Measurements from ENCODE around the gene NAALADL2. TPM values are rescaled to one million over a fixed set of nuclear protein-coding genes. Genes with fewer than 3 reads are reported as not detected.
"Not testable (repeated sequence)": the region's sequence is repeated elsewhere in the genome, so short reads cannot be mapped to it uniquely, and the experiment has no call there.

Gene NAALADL2
- total RNA-seq, 1 donor from 2014 or later, result 2.2 TPM

GRCh38 chr3:175411405-175411804 lies 552.3 kb downstream of the NAALADL2 start:
- intact Hi-C loops (cut with DNase I), result no loop called here

GRCh38 chr3:175411946-175412345 lies 552.8 kb downstream of the NAALADL2 start:
- intact Hi-C loops (cut with DNase I), result no loop called here
- DNase-seq (no peak), ATAC-seq (ENCODE audit: poor library complexity) (no peak)

More at GRCh38 chr3:175411405-175411804, 552.3 kb downstream of the NAALADL2 start:
- no peak for ATAC-seq (ENCODE audit: poor library complexity)
- no peak for DNase-seq

GRCh38 chr3:175413926-175414325 lies 554.8 kb downstream of the NAALADL2 start:
- intact Hi-C loops (cut with DNase I), result no loop called here
- DNase-seq (no peak), ATAC-seq (ENCODE audit: poor library complexity) (no peak)

GRCh38 chr3:175416600-175416999 lies 557.5 kb downstream of the NAALADL2 start:
- no peak for DNase-seq
- intact Hi-C loops (cut with DNase I), result no loop called here
- no peak for ATAC-seq (ENCODE audit: poor library complexity)

- no peak for ATAC-seq (ENCODE audit: poor library complexity)
- intact Hi-C loops (cut with DNase I), result no loop called here
- no peak for DNase-seq
These were observed 558.3 kb downstream of the NAALADL2 start for GRCh38 chr3:175417426-175417825.

GRCh38 chr3:175421902-175422301 lies 562.8 kb downstream of the NAALADL2 start:
- intact Hi-C loops (cut with DNase I), result no loop called here
- no peak for ATAC-seq (ENCODE audit: poor library complexity)

GRCh38 chr3:175422744-175423143 lies 563.6 kb downstream of the NAALADL2 start:
- DNase-seq, result no peak
- intact Hi-C loops (cut with DNase I), result no loop called here
- no peak for ATAC-seq (ENCODE audit: poor library complexity)

More at GRCh38 chr3:175421902-175422301, 562.8 kb downstream of the NAALADL2 start:
- DNase-seq, result no peak

GRCh38 chr3:175423848-175424247 lies 564.7 kb downstream of the NAALADL2 start:
- ATAC-seq (ENCODE audit: poor library complexity); intact Hi-C loops (cut with DNase I); DNase-seq: not testable (repeated sequence)

GRCh38 chr3:175426805-175427204 lies 567.7 kb downstream of the NAALADL2 start:
- ATAC-seq (ENCODE audit: poor library complexity) (no peak), DNase-seq (no peak)
- intact Hi-C loops (cut with DNase I), result no loop called here

GRCh38 chr3:175428466-175428865 lies 569.3 kb downstream of the NAALADL2 start:
- intact Hi-C loops (cut with DNase I), result no loop called here
- DNase-seq (no peak), ATAC-seq (ENCODE audit: poor library complexity) (no peak)

GRCh38 chr3:175430983-175431773 lies 572.0 kb downstream of the NAALADL2 start:
- peak; percentile 48 for ATAC-seq (ENCODE audit: poor library complexity)
- no peak for DNase-seq
- intact Hi-C loops (cut with DNase I), result no loop called here

GRCh38 chr3:175432376-175433025 lies 573.4 kb downstream of the NAALADL2 start:
- ATAC-seq (ENCODE audit: poor library complexity), result no peak
- no peak for DNase-seq
- intact Hi-C loops (cut with DNase I), result no loop called here

GRCh38 chr3:175433026-175433674 lies 574.0 kb downstream of the NAALADL2 start:
- intact Hi-C loops (cut with DNase I), result no loop called here
- ATAC-seq (ENCODE audit: poor library complexity), result no peak
- no peak for DNase-seq

- intact Hi-C loops (cut with DNase I), result no loop called here
- DNase-seq, result no peak
- ATAC-seq (ENCODE audit: poor library complexity), result no peak
These were observed 575.4 kb downstream of the NAALADL2 start for GRCh38 chr3:175434561-175434960.

GRCh38 chr3:175443682-175444081 lies 584.5 kb downstream of the NAALADL2 start:
- ATAC-seq (ENCODE audit: poor library complexity), result no peak
- no peak for DNase-seq
- intact Hi-C loops (cut with DNase I), result no loop called here

- intact Hi-C loops (cut with DNase I), result no loop called here
- DNase-seq, result no peak
- no peak for ATAC-seq (ENCODE audit: poor library complexity)
These were observed 586.6 kb downstream of the NAALADL2 start for GRCh38 chr3:175445741-175446140.

GRCh38 chr3:175447521-175447920 lies 588.4 kb downstream of the NAALADL2 start:
- intact Hi-C loops (cut with DNase I), result no loop called here
- ATAC-seq (ENCODE audit: poor library complexity) (no peak), DNase-seq (no peak)

GRCh38 chr3:175453361-175453760 lies 594.2 kb downstream of the NAALADL2 start:
- no peak for ATAC-seq (ENCODE audit: poor library complexity)
- intact Hi-C loops (cut with DNase I), result no loop called here
- no peak for DNase-seq

- no peak for ATAC-seq (ENCODE audit: poor library complexity)
- intact Hi-C loops (cut with DNase I), result no loop called here
These were observed 597.3 kb downstream of the NAALADL2 start for GRCh38 chr3:175456466-175456865.

GRCh38 chr3:175457301-175457700 lies 598.2 kb downstream of the NAALADL2 start:
- ATAC-seq (ENCODE audit: poor library complexity) (no peak), DNase-seq (no peak)
- intact Hi-C loops (cut with DNase I), result no loop called here

More at GRCh38 chr3:175456466-175456865, 597.3 kb downstream of the NAALADL2 start:
- DNase-seq, result no peak
